Fibroblast of lung (primary cell): ENCODE data around the gene ADCY9. TPM values are rescaled to one million over a fixed set of nuclear protein-coding genes. Genes with fewer than 3 reads are reported as not detected.
"Not testable (repeated sequence)": the region's sequence is repeated elsewhere in the genome, so short reads cannot be mapped to it uniquely, and the experiment has no call there.

Source experiments
- DNase-seq, 2 donors: peaks; one replicate each; pipeline versions ENCODE4 v3.0.0 to v3.0.0-alpha.2; 2010; ENCODE audit warnings: low read depth in 2 of 2
- H2AFZ ChIP-seq: 2 replicates; pipeline ENCODE4 v1.5.1; 2012; ENCODE audit warnings: low read length, control low read depth, inconsistent platforms
- H3K27ac ChIP-seq: 2 replicates; pipeline ENCODE4 v1.5.1; 2011; ENCODE audit warnings: low read length, control low read depth; ENCODE audit not compliant: insufficient read depth
- H3K27me3 ChIP-seq: 2 replicates; pipeline ENCODE4 v1.5.1; 2011; ENCODE audit warnings: mild to moderate bottlenecking, low read length; ENCODE audit not compliant: control insufficient read depth, insufficient read depth
- H3K36me3 ChIP-seq: 2 replicates; pipeline ENCODE4 v1.5.1; 2011; ENCODE audit warnings: low read length; ENCODE audit not compliant: control insufficient read depth, insufficient read depth
- H3K4me1 ChIP-seq: 2 replicates; pipeline ENCODE4 v1.5.1; 2011; ENCODE audit warnings: low read length; ENCODE audit not compliant: control insufficient read depth, insufficient read depth; ENCODE audit errors: extremely low read depth
- H3K4me2 ChIP-seq: 2 replicates; pipeline ENCODE4 v1.5.1; 2011; ENCODE audit warnings: low read length, control low read depth; ENCODE audit not compliant: insufficient read depth; ENCODE audit errors: extremely low read depth
- H3K4me3 ChIP-seq, 4 experiments: fragments of 200-600 bp in 1 of 4; sonication (generic) in 1 of 4; replicated peaks in 1 of 4; 2 replicates each; pipeline ENCODE4 v1.5.1; 2011 to 2016; ENCODE audit warnings: low read length in 4 of 4, low read depth in 3 of 4, mild to moderate bottlenecking in 3 of 4, control low read depth in 2 of 4, inconsistent platforms in 1 of 4, mixed read lengths in 1 of 4; ENCODE audit not compliant: insufficient read depth in 1 of 4; ENCODE audit errors: control extremely low read depth in 1 of 4
- H3K79me2 ChIP-seq: 2 replicates; pipeline ENCODE4 v1.5.1; 2012; ENCODE audit warnings: mild to moderate bottlenecking, low read length, inconsistent platforms; ENCODE audit not compliant: control insufficient read depth, insufficient read depth
- H3K9ac ChIP-seq: 2 replicates; pipeline ENCODE4 v1.5.1; 2011; ENCODE audit warnings: mild to moderate bottlenecking, low read length, control low read depth; ENCODE audit not compliant: insufficient read depth
- H3K9me3 ChIP-seq: 2 replicates; pipeline ENCODE4 v1.5.1; 2012; ENCODE audit warnings: low read depth, low read length; ENCODE audit not compliant: control insufficient read depth, insufficient read depth
- H4K20me1 ChIP-seq: 2 replicates; pipeline ENCODE4 v1.5.1; 2011; ENCODE audit warnings: low read length; ENCODE audit not compliant: control insufficient read depth, insufficient read depth; ENCODE audit errors: extremely low read depth
- EZH2 ChIP-seq: IDR thresholded peaks from 2 replicates; pipeline ENCODE4 v1.5.1; 2012; ENCODE audit warnings: low read length, control low read depth, mild to moderate bottlenecking; ENCODE audit errors: missing control alignments
- polyA plus RNA-seq, 2 donors: library from polyadenylated mRNA; depleted of rRNA in 1 of 2; stranded (reverse) in 1 of 2; unstranded in 1 of 2; fragments of >200 nt; gene quantifications; 2 replicates each; pipeline ENCODE4 v1.2.1, GENCODE V29; 2011 to 2012; ENCODE audit warnings: missing spikeins in 1 of 2
- total RNA-seq: library from RNA; depleted of rRNA; stranded (reverse); fragments of >200 nt; gene quantifications from 2 replicates; pipeline ENCODE4 v1.2.1, GENCODE V29; 2014
- TF ChIP-seq, protein P1 (sequence below), 2 donors: IDR thresholded peaks in 1 of 2; conservative IDR thresholded peaks in 1 of 2; 1 replicate in 1 of 2; 2 replicates in 1 of 2; pipeline ENCODE4 v1.5.1; 2011 to 2012; ENCODE audit warnings: low read length in 2 of 2, control low read depth in 1 of 2, inconsistent platforms in 1 of 2, low read depth in 1 of 2, mild to moderate bottlenecking in 1 of 2

ADCY9 gene
- total and polyA plus RNA-seq, 2 donors (not counting 1 experiment from before 2014, with no cell fraction given), result 22.1 to 37.0 TPM

DNA sequence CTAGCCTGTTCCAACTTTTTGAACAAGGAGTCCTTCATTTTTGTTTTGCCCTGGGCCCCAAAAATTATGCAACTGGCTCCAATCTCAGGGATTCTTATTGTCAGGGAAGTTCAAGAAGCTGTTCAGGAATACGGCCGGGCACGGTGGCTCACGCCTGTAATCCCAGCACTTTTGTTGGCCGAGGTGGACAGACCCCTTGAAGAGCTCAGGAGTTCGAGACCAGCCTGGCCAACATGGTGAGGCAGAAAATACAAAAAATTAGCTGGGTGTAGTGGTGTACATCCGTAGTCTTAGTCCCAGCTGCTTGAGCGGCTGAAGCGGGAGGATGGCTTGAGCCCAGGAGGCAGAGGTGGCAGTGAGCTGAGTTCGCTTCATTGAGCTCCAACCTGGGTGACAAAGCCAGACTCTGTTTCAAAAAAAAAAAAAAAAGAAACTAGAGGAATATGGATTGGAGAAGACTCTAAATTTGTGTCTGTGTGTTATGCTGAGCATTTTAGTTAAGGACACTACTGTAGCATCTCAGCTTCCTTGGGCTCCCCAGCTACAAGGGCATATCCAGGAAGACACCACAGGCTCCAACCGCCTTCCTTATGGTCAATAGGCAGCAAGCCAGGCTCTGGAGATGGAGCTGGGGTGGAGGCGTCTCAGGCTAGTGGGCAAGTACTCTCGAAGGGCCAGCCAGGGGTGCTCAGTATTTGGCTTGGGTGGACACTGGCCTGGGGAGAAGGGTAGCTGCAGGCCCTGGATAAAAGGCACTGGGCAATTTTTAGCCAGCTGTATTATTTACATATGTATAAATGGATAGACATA lies 179.0 kb downstream of the ADCY9 start:
- no peak for DNase-seq
- TF ChIP-seq, protein P1, sequence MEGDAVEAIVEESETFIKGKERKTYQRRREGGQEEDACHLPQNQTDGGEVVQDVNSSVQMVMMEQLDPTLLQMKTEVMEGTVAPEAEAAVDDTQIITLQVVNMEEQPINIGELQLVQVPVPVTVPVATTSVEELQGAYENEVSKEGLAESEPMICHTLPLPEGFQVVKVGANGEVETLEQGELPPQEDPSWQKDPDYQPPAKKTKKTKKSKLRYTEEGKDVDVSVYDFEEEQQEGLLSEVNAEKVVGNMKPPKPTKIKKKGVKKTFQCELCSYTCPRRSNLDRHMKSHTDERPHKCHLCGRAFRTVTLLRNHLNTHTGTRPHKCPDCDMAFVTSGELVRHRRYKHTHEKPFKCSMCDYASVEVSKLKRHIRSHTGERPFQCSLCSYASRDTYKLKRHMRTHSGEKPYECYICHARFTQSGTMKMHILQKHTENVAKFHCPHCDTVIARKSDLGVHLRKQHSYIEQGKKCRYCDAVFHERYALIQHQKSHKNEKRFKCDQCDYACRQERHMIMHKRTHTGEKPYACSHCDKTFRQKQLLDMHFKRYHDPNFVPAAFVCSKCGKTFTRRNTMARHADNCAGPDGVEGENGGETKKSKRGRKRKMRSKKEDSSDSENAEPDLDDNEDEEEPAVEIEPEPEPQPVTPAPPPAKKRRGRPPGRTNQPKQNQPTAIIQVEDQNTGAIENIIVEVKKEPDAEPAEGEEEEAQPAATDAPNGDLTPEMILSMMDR (conservative IDR thresholded peaks at IDR 0.05 in 1 of 2, IDR thresholded peaks at IDR 0.05 in 1 of 2; ENCODE audit: low read depth in 1 of 2, low read length in 2 of 2), result no peak
- no peak for TF ChIP-seq EZH2
- H2AFZ ChIP-seq, result no peak overlapping the region
- peaks cover 3% of the 10 kb centered on the region for H3K4me1 ChIP-seq
- H3K79me2 ChIP-seq, result no peaks in the 10 kb centered on the region
- no peak overlapping the region for H3K4me2 ChIP-seq
- H4K20me1 ChIP-seq, result no peaks in the 10 kb centered on the region
- H3K27ac ChIP-seq, result no peak overlapping the region
- no peaks in the 10 kb centered on the region for H3K9me3 ChIP-seq
- no peak overlapping the region for H3K9ac ChIP-seq
- no peaks in the 10 kb centered on the region for H3K27me3 ChIP-seq
- H3K4me3 ChIP-seq, result no peak overlapping the region
- H3K36me3 ChIP-seq, result no peaks in the 10 kb centered on the region

DNA sequence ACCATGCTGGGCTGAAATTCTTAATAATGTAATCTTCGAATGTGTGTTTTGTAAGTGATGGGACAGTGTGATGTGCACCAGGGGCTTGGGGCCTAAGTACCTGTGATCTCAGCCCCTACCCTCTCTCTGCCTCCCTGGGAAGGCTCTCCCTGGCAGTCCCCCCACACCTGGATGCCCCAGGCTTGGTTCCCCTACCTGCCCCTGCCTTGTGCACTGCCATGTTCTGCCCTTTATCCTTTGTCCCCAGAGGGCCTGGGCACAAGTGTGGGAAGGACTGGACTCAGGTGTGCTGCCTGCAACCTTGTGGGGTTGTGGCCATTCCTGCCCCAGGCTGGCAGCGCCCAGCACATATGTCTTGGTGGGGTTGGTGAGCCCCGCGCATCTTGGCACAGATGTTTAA lies 180.3 kb downstream of the ADCY9 start:
- H2AFZ ChIP-seq, result no peak overlapping the region
- no peak overlapping the region for H3K4me3 ChIP-seq
- TF ChIP-seq EZH2, result no peak
- TF ChIP-seq, protein P1 (conservative IDR thresholded peaks at IDR 0.05 in 1 of 2, IDR thresholded peaks at IDR 0.05 in 1 of 2; ENCODE audit: low read depth in 1 of 2, low read length in 2 of 2), result no peak
- no peaks in the 10 kb centered on the region for H3K36me3 ChIP-seq
- no peak overlapping the region for H3K27ac ChIP-seq
- peaks cover 3% of the 10 kb centered on the region for H3K4me1 ChIP-seq
- no peaks in the 10 kb centered on the region for H3K79me2 ChIP-seq
- H3K9ac ChIP-seq, result no peak overlapping the region
- no peak for DNase-seq
- no peak overlapping the region for H3K4me2 ChIP-seq
- H3K9me3 ChIP-seq, result no peaks in the 10 kb centered on the region
- H4K20me1 ChIP-seq, result no peaks in the 10 kb centered on the region
- H3K27me3 ChIP-seq, result no peaks in the 10 kb centered on the region

DNA sequence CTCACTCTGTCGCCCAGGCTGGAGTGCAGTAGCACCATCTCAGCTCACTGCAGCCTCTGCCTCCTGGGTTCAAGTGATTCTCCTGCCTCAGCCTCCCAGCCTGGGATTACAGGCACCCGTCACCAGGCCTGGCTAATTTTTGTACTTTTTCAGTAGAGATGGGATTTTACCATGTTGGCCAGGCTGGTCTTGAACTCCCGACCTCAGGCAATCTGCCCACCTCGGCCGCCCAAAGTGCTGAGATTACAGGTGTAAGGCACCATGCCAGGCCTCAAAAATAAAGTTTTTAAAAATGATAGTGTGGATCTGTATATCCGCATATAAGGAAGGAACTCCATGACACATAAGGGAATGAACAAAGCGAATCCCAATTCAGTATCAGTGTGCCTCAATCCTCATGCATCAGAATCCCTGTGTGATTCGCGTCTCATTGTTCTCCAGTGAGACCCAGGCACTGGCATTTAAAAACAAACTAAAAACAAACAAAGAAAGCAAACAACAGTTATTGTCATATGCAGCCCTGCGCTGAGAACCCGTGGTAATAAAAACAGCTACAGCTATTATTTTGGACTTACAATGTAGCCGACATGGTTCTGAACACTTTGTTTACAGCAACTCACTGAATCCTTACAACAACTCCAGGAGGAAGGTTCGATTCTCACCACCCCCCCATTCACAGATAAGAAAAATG lies 181.6 kb downstream of the ADCY9 start:
- Histone ChIP-seq H3K9me3 (no peaks in the 10 kb centered on the region), H2AFZ (no peak overlapping the region), H3K79me2 (no peaks in the 10 kb centered on the region), H3K27ac (no peak overlapping the region), H4K20me1 (no peaks in the 10 kb centered on the region), H3K4me3 (no peak overlapping the region), H3K4me2 (no peak overlapping the region), H3K4me1 (peaks cover 3% of the 10 kb centered on the region), H3K9ac (no peak overlapping the region), H3K36me3 (no peaks in the 10 kb centered on the region), H3K27me3 (no peaks in the 10 kb centered on the region)
- DNase-seq, result no peak
- TF ChIP-seq, protein P1 (conservative IDR thresholded peaks at IDR 0.05 in 1 of 2, IDR thresholded peaks at IDR 0.05 in 1 of 2; ENCODE audit: low read depth in 1 of 2, low read length in 2 of 2), result no peak
- TF ChIP-seq EZH2, result no peak

DNA sequence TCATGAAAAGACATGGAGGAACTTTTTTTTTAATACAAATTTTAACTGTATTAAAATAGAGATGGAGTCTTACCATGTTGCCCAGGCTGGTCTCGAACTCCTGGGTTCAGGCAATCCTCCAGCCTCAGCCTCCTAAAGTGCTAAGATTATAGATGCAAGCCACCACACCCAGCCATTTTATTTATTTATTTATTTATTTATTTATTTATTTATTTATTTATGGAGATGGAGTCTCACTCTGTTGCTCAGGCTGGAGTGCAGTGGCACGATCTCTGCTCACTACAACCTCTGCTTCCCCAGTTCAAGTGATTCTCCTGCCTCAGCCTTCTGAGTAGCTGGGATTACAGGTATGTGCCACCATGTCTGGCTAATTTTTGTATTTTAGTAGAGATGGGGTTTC lies 189.1 kb downstream of the ADCY9 start:
- not testable (repeated sequence) for H3K79me2 ChIP-seq, H3K4me1 ChIP-seq, H3K9ac ChIP-seq, H3K4me2 ChIP-seq, H3K27me3 ChIP-seq, H3K36me3 ChIP-seq, DNase-seq, H4K20me1 ChIP-seq, H2AFZ ChIP-seq, H3K9me3 ChIP-seq, H3K27ac ChIP-seq, H3K4me3 ChIP-seq
